Panc1 (cell line): Measurements from ENCODE around the gene FUBP1. TPM values are rescaled to one million over a fixed set of nuclear protein-coding genes. Genes with fewer than 3 reads are reported as not detected.

Experiments
- ATAC-seq: fragments of 200-7000 bp; cut with Tn5 transposase; 2 replicates; pipeline ENCODE4 v1.9.1; 2020; ENCODE audit warnings: mild to moderate bottlenecking, moderate library complexity
- BruUV-seq: library from RNA; stranded (reverse); fragments of 400-500 nt; replicated peaks from 2 replicates; lab custom pipeline; 2021; lab: Mats Ljungman, UMichigan
- CTCF ChIA-PET: fragments of 300-600 bp; sonication (Branson Sonifier 250); formaldehyde crosslinking; loops from one replicate; lab custom pipeline; 2022; ENCODE audit warnings: antibody characterized with exemption; lab: Charles Lee
- POLR2A ChIA-PET: fragments of 300-600 bp; sonication (Branson Sonifier 250); formaldehyde crosslinking; loops from one replicate; lab custom pipeline; 2022; ENCODE audit warnings: antibody characterized with exemption; lab: Charles Lee
- DNase-seq: peaks from one replicate; pipeline ENCODE4 v3.0.0-alpha.2; 2010; ENCODE audit warnings: low read depth, low spot score
- H3K27ac ChIP-seq: 2 replicates; pipeline ENCODE4 v1.5.1; 2011; ENCODE audit warnings: mild to moderate bottlenecking, low read length, inconsistent platforms
- H3K27me3 ChIP-seq: fragments of 200-500 bp; sonication (Bioruptor generic); 2 replicates; pipeline ENCODE4 v1.6.0; 2014; ENCODE audit warnings: low read length, inconsistent platforms; ENCODE audit not compliant: control insufficient read depth, insufficient read depth
- H3K36me3 ChIP-seq: fragments of 200-500 bp; sonication (Bioruptor generic); 2 replicates; pipeline ENCODE4 v1.5.1; 2014; ENCODE audit warnings: inconsistent platforms, mild to moderate bottlenecking, low read length, moderate library complexity; ENCODE audit not compliant: control insufficient read depth, insufficient read depth
- H3K4me1 ChIP-seq: 2 replicates; pipeline ENCODE4 v1.5.1; 2011; ENCODE audit warnings: inconsistent platforms, mild to moderate bottlenecking, low read length, moderate library complexity; ENCODE audit not compliant: control insufficient read depth, insufficient read depth
- H3K4me3 ChIP-seq, 2 experiments: 2 replicates each; pipeline ENCODE4 v1.5.1; 2011 to 2012; ENCODE audit warnings: low read depth in 2 of 2, low read length in 2 of 2, mild to moderate bottlenecking in 2 of 2, inconsistent platforms in 1 of 2, moderate library complexity in 1 of 2
- H3K9me3 ChIP-seq: fragments of 200-500 bp; sonication (Bioruptor generic); 2 replicates; pipeline ENCODE4 v1.5.1; 2014; ENCODE audit warnings: low read depth, mild to moderate bottlenecking, inconsistent platforms, low read length, moderate library complexity; ENCODE audit not compliant: control insufficient read depth, insufficient read depth
- POLR2AphosphoS5 ChIP-seq: IDR thresholded peaks from 2 replicates; pipeline ENCODE4 v1.6.1; 2012; ENCODE audit warnings: mild to moderate bottlenecking, low read depth, low read length, moderate library complexity
- SIN3A ChIP-seq: IDR thresholded peaks from 2 replicates; pipeline ENCODE4 v1.6.1; 2012; ENCODE audit warnings: low read depth, mild to moderate bottlenecking, low read length, moderate library complexity, borderline replicate concordance; ENCODE audit not compliant: insufficient read depth
- in situ Hi-C: cut with HindIII; loops from 2 replicates; pipeline ENCODE4 v1.10.0; 2016; ENCODE audit warnings: low sequenced_read_pairs, low pct_unique_long_range_greater_than_20kb
- intact Hi-C: fragments of 100-400 bp; cut with micrococcal nuclease; formaldehyde crosslinking; loops from one replicate; pipeline ENCODE4 v1.10.0; 2022; ENCODE audit not compliant: unreplicated experiment
- total RNA-seq: library from RNA; stranded (reverse); gene quantifications from one replicate; pipeline ENCODE4 v1.2.1, GENCODE V29; 2021; ENCODE audit not compliant: unreplicated experiment
- TF ChIP-seq, protein P1 (sequence below): fragments of 450-650 bp; IDR thresholded peaks from 2 replicates; pipeline ENCODE4 v1.5.1; 2017; ENCODE audit warnings: mild to moderate bottlenecking

Gene FUBP1
- total RNA-seq, 1 experiment from 2014 or later = 150 TPM

DNA sequence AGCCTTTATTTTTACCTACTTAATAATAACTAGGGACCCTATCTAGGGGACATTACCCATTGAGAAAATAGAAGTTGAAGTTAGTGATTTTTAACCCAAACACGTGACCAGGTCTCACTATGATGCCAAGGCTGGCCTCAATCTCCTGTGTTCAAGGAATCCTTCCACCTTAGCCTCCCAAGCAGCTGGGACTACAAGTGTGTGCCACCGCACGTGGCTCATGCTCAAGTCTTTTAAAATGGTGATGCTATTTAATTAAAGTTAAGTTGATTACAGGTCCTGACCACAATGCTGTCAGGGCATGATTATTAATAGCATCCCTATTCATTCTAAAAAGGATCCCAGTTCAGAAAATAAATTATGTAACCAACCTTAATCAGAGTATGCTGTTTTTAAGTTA is 25.0 kb downstream of the FUBP1 start:
- BruUV-seq = no TSS peak
- ChIA-PET POLR2A (no interaction called here), CTCF (no interaction called here)
- DNase-seq (no peak), ATAC-seq (no peak)
- no peaks in the 10 kb centered on the region for H3K9me3 ChIP-seq
- no peaks in the 10 kb centered on the region for H3K27me3 ChIP-seq
- H3K4me3 ChIP-seq = no peak overlapping the region
- H3K27ac ChIP-seq = no peak overlapping the region
- H3K4me1 ChIP-seq = no peaks in the 10 kb centered on the region
- no peak for TF ChIP-seq POLR2AphosphoS5
- in situ Hi-C loops = no loop called here
- peaks cover 66% of the 10 kb centered on the region for H3K36me3 ChIP-seq
- intact Hi-C loops = no loop called here

DNA sequence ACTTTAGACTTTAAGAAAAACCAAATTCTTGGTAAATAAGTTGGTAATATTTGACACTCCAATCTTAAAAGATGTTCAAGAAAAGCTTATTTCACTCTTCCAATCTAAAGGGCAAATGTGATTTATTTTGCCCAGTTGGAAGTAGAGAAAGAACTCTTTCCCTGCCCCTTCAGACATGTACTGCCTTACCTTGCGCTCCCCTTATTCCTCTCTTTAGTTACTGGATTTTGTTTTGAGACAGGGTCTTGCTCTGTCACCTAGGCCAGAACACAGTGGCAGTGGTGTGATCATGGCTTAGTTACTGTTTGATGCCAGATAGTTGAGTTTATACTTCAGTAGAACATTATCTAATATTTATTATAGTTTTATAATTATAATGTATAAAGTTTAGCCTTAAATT is 27.5 kb downstream of the FUBP1 start:
- Histone ChIP-seq H3K9me3 (no peaks in the 10 kb centered on the region), H3K4me1 (no peaks in the 10 kb centered on the region), H3K27me3 (no peaks in the 10 kb centered on the region), H3K36me3 (peaks cover 69% of the 10 kb centered on the region), H3K27ac (no peak overlapping the region), H3K4me3 (no peak overlapping the region)
- ChIA-PET POLR2A (interaction anchor here (0.6 kb wide), 1 partner anchor 162 kb away, joined by 3 read pairs; no protein-coding TSS in a partner anchor), CTCF (no interaction called here)
- intact Hi-C loops = no loop called here
- TF ChIP-seq POLR2AphosphoS5 = no peak
- TF ChIP-seq, protein P1, sequence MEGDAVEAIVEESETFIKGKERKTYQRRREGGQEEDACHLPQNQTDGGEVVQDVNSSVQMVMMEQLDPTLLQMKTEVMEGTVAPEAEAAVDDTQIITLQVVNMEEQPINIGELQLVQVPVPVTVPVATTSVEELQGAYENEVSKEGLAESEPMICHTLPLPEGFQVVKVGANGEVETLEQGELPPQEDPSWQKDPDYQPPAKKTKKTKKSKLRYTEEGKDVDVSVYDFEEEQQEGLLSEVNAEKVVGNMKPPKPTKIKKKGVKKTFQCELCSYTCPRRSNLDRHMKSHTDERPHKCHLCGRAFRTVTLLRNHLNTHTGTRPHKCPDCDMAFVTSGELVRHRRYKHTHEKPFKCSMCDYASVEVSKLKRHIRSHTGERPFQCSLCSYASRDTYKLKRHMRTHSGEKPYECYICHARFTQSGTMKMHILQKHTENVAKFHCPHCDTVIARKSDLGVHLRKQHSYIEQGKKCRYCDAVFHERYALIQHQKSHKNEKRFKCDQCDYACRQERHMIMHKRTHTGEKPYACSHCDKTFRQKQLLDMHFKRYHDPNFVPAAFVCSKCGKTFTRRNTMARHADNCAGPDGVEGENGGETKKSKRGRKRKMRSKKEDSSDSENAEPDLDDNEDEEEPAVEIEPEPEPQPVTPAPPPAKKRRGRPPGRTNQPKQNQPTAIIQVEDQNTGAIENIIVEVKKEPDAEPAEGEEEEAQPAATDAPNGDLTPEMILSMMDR = no peak
- TF ChIP-seq SIN3A = no peak
- ATAC-seq (no peak), DNase-seq (no peak)
- no TSS peak for BruUV-seq
- in situ Hi-C loops = no loop called here

DNA sequence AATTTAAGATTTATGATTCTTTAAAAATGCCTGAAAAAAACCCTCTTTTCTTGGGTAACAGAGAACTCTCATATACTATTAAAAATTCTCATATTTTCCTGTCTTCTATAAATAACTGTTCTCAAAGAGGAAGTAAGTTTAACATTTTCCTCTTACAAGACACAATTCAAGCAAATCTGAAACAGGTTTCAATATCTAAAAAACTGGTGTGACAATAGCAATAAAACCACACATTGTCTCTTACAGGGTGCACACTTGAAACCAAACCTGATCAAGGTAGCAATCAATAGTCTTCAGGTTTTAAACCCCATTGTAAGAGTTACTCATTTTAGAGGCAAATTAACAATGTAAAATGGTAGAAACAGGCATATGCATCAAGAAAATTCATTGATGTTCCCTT is 28.0 kb downstream of the FUBP1 start:
- H3K27me3 ChIP-seq = no peaks in the 10 kb centered on the region
- no peak for ATAC-seq
- TF ChIP-seq POLR2AphosphoS5 (0 out of 2 replicates have a peak, but pooled peaks have one; percentile 10), SIN3A (no peak)
- H3K4me3 ChIP-seq = no peak overlapping the region
- no peaks in the 10 kb centered on the region for H3K4me1 ChIP-seq
- in situ Hi-C loops (no loop called here), intact Hi-C loops (no loop called here)
- no peak overlapping the region for H3K27ac ChIP-seq
- H3K9me3 ChIP-seq = no peaks in the 10 kb centered on the region
- H3K36me3 ChIP-seq = peaks cover 69% of the 10 kb centered on the region
- ChIA-PET CTCF (no interaction called here), POLR2A (interaction anchor here (0.6 kb wide), 1 partner anchor 163 kb away, joined by 3 read pairs; no protein-coding TSS in a partner anchor)
- no peak for DNase-seq
- BruUV-seq = no TSS peak

DNA sequence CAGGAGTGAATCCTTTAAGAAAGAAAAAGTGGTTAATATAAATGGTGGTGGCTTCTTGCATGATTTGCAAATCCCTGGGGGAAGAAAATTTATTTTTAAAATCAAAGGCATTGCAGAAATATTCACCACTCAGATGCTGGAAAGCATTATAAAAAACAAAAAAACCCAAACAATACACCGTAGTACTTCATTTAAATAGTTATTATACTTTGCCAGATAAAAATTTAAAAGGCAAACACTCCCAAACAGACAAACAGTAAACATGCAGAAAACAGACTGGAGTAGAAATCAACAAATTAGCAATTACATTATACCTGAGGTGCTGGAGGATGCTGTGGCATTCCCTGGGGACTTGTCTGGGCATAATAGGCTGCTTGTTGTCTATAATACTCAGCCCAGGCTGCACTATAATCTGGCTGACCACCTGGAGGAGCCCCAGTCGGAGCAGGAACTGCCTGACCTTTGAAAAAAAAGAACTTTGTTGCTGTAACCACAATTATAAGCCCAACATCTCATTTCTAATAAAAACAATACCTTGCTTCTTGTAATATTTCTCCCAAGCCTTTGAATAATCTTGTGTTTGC is 29.9 kb downstream of the FUBP1 start:
- DNase-seq (no peak), ATAC-seq (0 out of 2 replicates have a peak, but pooled peaks have one; percentile 56)
- in situ Hi-C loops (no loop called here), intact Hi-C loops (loop anchor here (10.0 kb wide), 1 partner anchor 166 kb away; no protein-coding TSS in a partner anchor)
- H3K9me3 ChIP-seq = no peaks in the 10 kb centered on the region
- POLR2A ChIA-PET = no interaction called here
- peaks cover 70% of the 10 kb centered on the region for H3K36me3 ChIP-seq
- no peaks in the 10 kb centered on the region for H3K4me1 ChIP-seq
- H3K27me3 ChIP-seq = no peaks in the 10 kb centered on the region
- no TSS peak for BruUV-seq
- H3K27ac ChIP-seq = no peak overlapping the region
- CTCF ChIA-PET = no interaction called here
- H3K4me3 ChIP-seq = no peak overlapping the region
- no peak for TF ChIP-seq POLR2AphosphoS5
- TF ChIP-seq, protein P1 = peak; percentile 33
